Measurements from ENCODE around the gene IL17RA. TPM values are rescaled to one million over a fixed set of nuclear protein-coding genes. Genes with fewer than 3 reads are reported as not detected.

Gene IL17RA
- total RNA-seq, 1 experiment from 2014 or later = 2.9 TPM

GRCh38 chr22:17106161-17106784 is 21.5 kb downstream of the IL17RA start:
- DNase-seq (ENCODE audit: low spot score) = no peak

- DNase-seq (ENCODE audit: low spot score) = no peak
Measured at GRCh38 chr22:17106785-17107546, 22.2 kb downstream of the IL17RA start.

GRCh38 chr22:17107547-17107810 is 22.7 kb downstream of the IL17RA start:
- no peak for DNase-seq (ENCODE audit: low spot score)

GRCh38 chr22:17108256-17109112 is 23.7 kb downstream of the IL17RA start:
- DNase-seq (ENCODE audit: low spot score) = no peak

- no peak for DNase-seq (ENCODE audit: low spot score)
Measured at GRCh38 chr22:17109113-17109865, 24.5 kb downstream of the IL17RA start.

- no peak for DNase-seq (ENCODE audit: low spot score)
Measured at GRCh38 chr22:17109976-17110375, 25.2 kb downstream of the IL17RA start.

- DNase-seq (ENCODE audit: low spot score) = no peak
Measured at GRCh38 chr22:17110791-17111550, 26.2 kb downstream of the IL17RA start.

- DNase-seq (ENCODE audit: low spot score) = no peak
Measured at GRCh38 chr22:17112491-17113042, 27.8 kb downstream of the IL17RA start.

GRCh38 chr22:17113600-17113999 is 28.8 kb downstream of the IL17RA start:
- DNase-seq (ENCODE audit: low spot score) = no peak

GRCh38 chr22:17114173-17114897 is 29.5 kb downstream of the IL17RA start:
- no peak for DNase-seq (ENCODE audit: low spot score)

GRCh38 chr22:17114898-17115235 is 30.1 kb downstream of the IL17RA start:
- DNase-seq (ENCODE audit: low spot score) = no peak

GRCh38 chr22:17115236-17115635 is 30.4 kb downstream of the IL17RA start:
- no peak for DNase-seq (ENCODE audit: low spot score)

GRCh38 chr22:17115945-17116565 is 31.3 kb downstream of the IL17RA start:
- DNase-seq (ENCODE audit: low spot score) = no peak

GRCh38 chr22:17116572-17117330 is 32.0 kb downstream of the IL17RA start:
- DNase-seq (ENCODE audit: low spot score) = no peak

- no peak for DNase-seq (ENCODE audit: low spot score)
Measured at GRCh38 chr22:17117400-17117799, 32.6 kb downstream of the IL17RA start.

GRCh38 chr22:17117890-17118289 is 33.1 kb downstream of the IL17RA start:
- no peak for DNase-seq (ENCODE audit: low spot score)

GRCh38 chr22:17118342-17118741 is 33.5 kb downstream of the IL17RA start:
- DNase-seq (ENCODE audit: low spot score) = no peak

- no peak for DNase-seq (ENCODE audit: low spot score)
Measured at GRCh38 chr22:17119481-17120202, 34.8 kb downstream of the IL17RA start.

- peak; percentile 12 for DNase-seq (ENCODE audit: low spot score)
Measured at GRCh38 chr22:17120281-17120680, 35.5 kb downstream of the IL17RA start.
